Mesendoderm (in vitro differentiated cells): ENCODE results near the gene MRPL58.
"Not testable (repeated sequence)": the region's sequence is repeated elsewhere in the genome, so short reads cannot be mapped to it uniquely, and the experiment has no call there.

Experiments used
- DNase-seq: peaks from one replicate; pipeline ENCODE4 v3.0.0; 2013
- H2AK5ac ChIP-seq: 2 replicates; pipeline ENCODE4 v1.6.1; 2013; ENCODE audit warnings: low read length, inconsistent platforms
- H2BK120ac ChIP-seq: 2 replicates; pipeline ENCODE4 v1.6.1; 2013; ENCODE audit warnings: low read depth, mild to moderate bottlenecking, low read length, moderate library complexity, mixed read lengths
- H2BK15ac ChIP-seq: replicated peaks from 2 replicates; pipeline ENCODE4 v1.6.1; 2013; ENCODE audit warnings: low read depth, mild to moderate bottlenecking, moderate library complexity
- H2BK5ac ChIP-seq: 2 replicates; pipeline ENCODE4 v1.6.1; 2013; ENCODE audit warnings: low read length, inconsistent platforms
- H3K18ac ChIP-seq: 2 replicates; pipeline ENCODE4 v1.6.1; 2013; ENCODE audit warnings: mild to moderate bottlenecking, low read length, mixed read lengths
- H3K23ac ChIP-seq: one replicate; pipeline ENCODE4 v1.6.1; 2013; ENCODE audit warnings: low read length
- H3K27ac ChIP-seq: 2 replicates; pipeline ENCODE4 v1.5.1; 2013; ENCODE audit warnings: low read depth, mild to moderate bottlenecking, inconsistent platforms, low read length, moderate library complexity
- H3K27me3 ChIP-seq: 2 replicates; pipeline ENCODE4 v1.6.1; 2013; ENCODE audit warnings: low read length, control low read depth, mild to moderate bottlenecking, inconsistent platforms; ENCODE audit not compliant: insufficient read depth, poor library complexity
- H3K36me3 ChIP-seq: 2 replicates; pipeline ENCODE4 v1.6.1; 2013; ENCODE audit warnings: low read length, inconsistent platforms; ENCODE audit not compliant: control insufficient read depth, insufficient read depth
- H3K4ac ChIP-seq: one replicate; pipeline ENCODE4 v1.6.1; 2013; ENCODE audit warnings: low read depth, mild to moderate bottlenecking, low read length, moderate library complexity
- H3K4me1 ChIP-seq: 2 replicates; pipeline ENCODE4 v1.6.1; 2013; ENCODE audit warnings: low read depth, low read length, inconsistent platforms; ENCODE audit not compliant: control insufficient read depth
- H3K4me2 ChIP-seq: 2 replicates; pipeline ENCODE4 v1.6.1; 2013; ENCODE audit warnings: low read length
- H3K4me3 ChIP-seq: 2 replicates; pipeline ENCODE4 v1.5.1; 2013; ENCODE audit warnings: mild to moderate bottlenecking, low read length
- H3K56ac ChIP-seq: one replicate; pipeline ENCODE4 v1.6.1; 2013; ENCODE audit warnings: low read length
- H3K79me1 ChIP-seq: 2 replicates; pipeline ENCODE4 v1.6.1; 2013; ENCODE audit warnings: low read length, inconsistent platforms
- H3K79me2 ChIP-seq: 2 replicates; pipeline ENCODE4 v1.6.1; 2013; ENCODE audit warnings: mild to moderate bottlenecking, low read length; ENCODE audit not compliant: control insufficient read depth, insufficient read depth
- H3K9ac ChIP-seq: 2 replicates; pipeline ENCODE4 v1.6.1; 2013; ENCODE audit warnings: low read length, inconsistent platforms
- H4K5ac ChIP-seq: one replicate; pipeline ENCODE4 v1.6.1; 2013; ENCODE audit warnings: low read length
- H4K8ac ChIP-seq: one replicate; pipeline ENCODE4 v1.6.1; 2013; ENCODE audit warnings: low read depth, mild to moderate bottlenecking, control low read depth, low read length, moderate library complexity
- WGBS: extraction: QIAGEN DNeasy Blood & Tissue Kit; methylation state at CpG from one replicate; pipeline ENCODE4 v1.1.7; 2013; ENCODE audit warnings: low lambda C conversion rate, missing lambda C conversion rate; ENCODE audit not compliant: insufficient coverage; ENCODE audit errors: extremely low coverage; 5-methylcytosine and 5-hydroxymethylcytosine counted together

MRPL58 gene

GRCh38 chr17:75019710-75020109, 7.2 kb downstream of the MRPL58 start:
- no peak overlapping the region for H3K4ac ChIP-seq
- no peak overlapping the region for H4K5ac ChIP-seq
- H4K8ac ChIP-seq, result no peak overlapping the region
- peaks cover 7% of the 10 kb centered on the region for H3K36me3 ChIP-seq
- peaks cover 2% of the 10 kb centered on the region for H3K79me1 ChIP-seq
- H2BK5ac ChIP-seq, result no peak overlapping the region
- H3K4me2 ChIP-seq, result no peak overlapping the region
- H3K23ac ChIP-seq, result no peak overlapping the region
- no peaks in the 10 kb centered on the region for H3K4me1 ChIP-seq
- H3K27ac ChIP-seq, result no peak overlapping the region
- no peak overlapping the region for H3K4me3 ChIP-seq
- no peak overlapping the region for H2BK120ac ChIP-seq
- DNase-seq, result no peak
- no peak overlapping the region for H3K56ac ChIP-seq
- no peak overlapping the region for H3K18ac ChIP-seq
- H3K9ac ChIP-seq, result no peak overlapping the region
- H3K27me3 ChIP-seq, result no peaks in the 10 kb centered on the region
- no CpG with 5 or more reads among the region's 3 CpGs for WGBS
- no peak overlapping the region for H2BK15ac ChIP-seq
- H3K79me2 ChIP-seq, result no peaks in the 10 kb centered on the region
- no peak overlapping the region for H2AK5ac ChIP-seq

- Histone ChIP-seq H4K5ac (no peak overlapping the region), H3K9ac (no peak overlapping the region)
These were observed 8.1 kb downstream of the MRPL58 start for GRCh38 chr17:75020331-75021110.

GRCh38 chr17:75024686-75025397, 12.4 kb downstream of the MRPL58 start:
- H3K23ac ChIP-seq, result no peak overlapping the region
- H3K79me1 ChIP-seq, result no peaks in the 10 kb centered on the region
- no peak overlapping the region for H4K8ac ChIP-seq
- no peak overlapping the region for H2AK5ac ChIP-seq
- H2BK120ac ChIP-seq, result no peak overlapping the region
- H3K27ac ChIP-seq, result no peak overlapping the region
- H3K4me3 ChIP-seq, result no peak overlapping the region
- no peak overlapping the region for H3K9ac ChIP-seq
- no peak overlapping the region for H2BK15ac ChIP-seq
- H4K5ac ChIP-seq, result no peak overlapping the region
- DNase-seq, result no peak
- H3K56ac ChIP-seq, result no peak overlapping the region
- no peak overlapping the region for H2BK5ac ChIP-seq
- no peak overlapping the region for H3K18ac ChIP-seq
- WGBS, result no CpG with 5 or more reads among the region's 10 CpGs
- H3K36me3 ChIP-seq, result peaks cover 7% of the 10 kb centered on the region
- H3K4ac ChIP-seq, result no peak overlapping the region
- no peaks in the 10 kb centered on the region for H3K27me3 ChIP-seq
- H3K4me1 ChIP-seq, result no peaks in the 10 kb centered on the region
- H3K79me2 ChIP-seq, result no peaks in the 10 kb centered on the region
- H3K4me2 ChIP-seq, result no peak overlapping the region

More at GRCh38 chr17:75020331-75021110, 8.1 kb downstream of the MRPL58 start:
- H3K36me3 ChIP-seq, result peaks cover 7% of the 10 kb centered on the region
- no peaks in the 10 kb centered on the region for H3K79me1 ChIP-seq
- no peak overlapping the region for H3K4me2 ChIP-seq
- no peak overlapping the region for H3K4me3 ChIP-seq
- H2AK5ac ChIP-seq, result no peak overlapping the region
- no peaks in the 10 kb centered on the region for H3K4me1 ChIP-seq
- no peaks in the 10 kb centered on the region for H3K79me2 ChIP-seq
- H3K4ac ChIP-seq, result no peak overlapping the region
- no peak for DNase-seq
- H3K18ac ChIP-seq, result no peak overlapping the region
- no CpG with 5 or more reads among the region's 19 CpGs for WGBS
- H2BK5ac ChIP-seq, result no peak overlapping the region
- H3K27ac ChIP-seq, result no peak overlapping the region
- no peak overlapping the region for H2BK120ac ChIP-seq
- no peak overlapping the region for H3K56ac ChIP-seq
- no peaks in the 10 kb centered on the region for H3K27me3 ChIP-seq
- no peak overlapping the region for H2BK15ac ChIP-seq
- no peak overlapping the region for H3K23ac ChIP-seq
- no peak overlapping the region for H4K8ac ChIP-seq

- H3K79me1 ChIP-seq, H3K4me1 ChIP-seq, H4K5ac ChIP-seq, H3K36me3 ChIP-seq, H3K79me2 ChIP-seq, H3K4ac ChIP-seq, H3K18ac ChIP-seq, H3K4me2 ChIP-seq, H3K27me3 ChIP-seq, H2BK15ac ChIP-seq, H3K4me3 ChIP-seq, H2BK5ac ChIP-seq, H3K56ac ChIP-seq, DNase-seq, H3K9ac ChIP-seq, H2BK120ac ChIP-seq, H4K8ac ChIP-seq, H3K23ac ChIP-seq, H3K27ac ChIP-seq, H2AK5ac ChIP-seq: not testable (repeated sequence)
- no CpG with 5 or more reads among the region's 9 CpGs for WGBS
These were observed 12.9 kb downstream of the MRPL58 start for GRCh38 chr17:75025398-75025734.

GRCh38 chr17:75026650-75027049, 14.2 kb downstream of the MRPL58 start:
- not testable (repeated sequence) for H4K8ac ChIP-seq, H3K56ac ChIP-seq, H3K27me3 ChIP-seq, H2BK15ac ChIP-seq, H3K18ac ChIP-seq, H3K36me3 ChIP-seq, H3K27ac ChIP-seq, H4K5ac ChIP-seq, H3K4ac ChIP-seq, H3K79me2 ChIP-seq, H3K79me1 ChIP-seq, H3K9ac ChIP-seq, H2BK5ac ChIP-seq, H3K23ac ChIP-seq, H2AK5ac ChIP-seq, H2BK120ac ChIP-seq, H3K4me3 ChIP-seq, H3K4me2 ChIP-seq, DNase-seq, H3K4me1 ChIP-seq
- no CpG with 5 or more reads among the region's 2 CpGs for WGBS
